WTC11 (cell line): ENCODE results near the gene FBXL13. TPM values are rescaled to one million over a fixed set of nuclear protein-coding genes. Genes with fewer than 3 reads are reported as not detected.
"Not testable (repeated sequence)": the region's sequence is repeated elsewhere in the genome, so short reads cannot be mapped to it uniquely, and the experiment has no call there.

Source experiments
- ATAC-seq: fragments of 200-7000 bp; cut with Tn5 transposase; 2 replicates; pipeline ENCODE4 v1.10.0; 2021; ENCODE audit warnings: mild to moderate bottlenecking, moderate library complexity
- CTCF ChIA-PET: fragments of 300-600 bp; sonication (Branson Sonifier 250); formaldehyde crosslinking; loops from one replicate; lab custom pipeline; 2021; ENCODE audit warnings: antibody characterized with exemption; lab: Charles Lee
- POLR2A ChIA-PET: fragments of 350-600 bp; sonication (Branson Sonifier 250); formaldehyde crosslinking; loops from one replicate; lab custom pipeline; 2021; ENCODE audit warnings: antibody characterized with exemption; lab: Charles Lee
- DNase-seq: peaks from one replicate; pipeline ENCODE4 v3.0.0; 2021; ENCODE audit warnings: low spot score
- H3K27ac Mint-ChIP-seq: 2 replicates; pipeline ENCODE4 v1.8.0; 2021; ENCODE audit warnings: mixed read lengths
- H3K27me3 Mint-ChIP-seq: 2 replicates; pipeline ENCODE4 v1.8.0; 2021; ENCODE audit warnings: low read depth, mild to moderate bottlenecking, moderate library complexity, mixed read lengths
- H3K36me3 Mint-ChIP-seq: 2 replicates; pipeline ENCODE4 v1.8.0; 2021; ENCODE audit warnings: mixed read lengths
- H3K4me1 Mint-ChIP-seq: 2 replicates; pipeline ENCODE4 v1.8.0; 2022; ENCODE audit warnings: mixed read lengths
- H3K4me3 Mint-ChIP-seq: 2 replicates; pipeline ENCODE4 v1.8.0; 2021; ENCODE audit warnings: mild to moderate bottlenecking, moderate library complexity, mixed read lengths
- H3K9me3 Mint-ChIP-seq: 2 replicates; pipeline ENCODE4 v1.8.0; 2021; ENCODE audit warnings: mixed read lengths
- total RNA-seq: library from RNA; stranded (reverse); gene quantifications from 3 replicates; pipeline ENCODE4 v1.2.3, GENCODE V29; 2021

The FBXL13 gene
- total RNA-seq, 1 experiment from 2014 or later, result 1.7 TPM

DNA sequence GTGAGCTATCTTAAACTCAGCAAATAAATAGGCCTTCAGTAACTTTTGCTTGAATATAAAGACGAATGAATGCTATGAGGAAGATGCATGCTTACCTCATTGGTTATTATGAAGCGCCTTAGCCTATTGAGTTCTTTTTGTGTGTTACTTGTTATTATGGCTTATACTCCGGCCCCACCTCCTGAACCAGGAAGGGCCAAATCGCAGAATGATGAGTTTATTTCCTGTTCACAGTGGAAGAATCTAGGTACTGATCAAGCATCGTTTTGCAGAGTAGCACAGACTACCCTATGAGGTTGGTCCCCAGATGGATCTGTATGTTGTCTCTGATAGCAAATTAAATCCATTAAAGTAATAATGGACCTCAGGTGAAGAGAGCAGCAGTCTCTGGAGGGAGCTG lies 283.2 kb downstream of the FBXL13 start:
- ATAC-seq, H3K27ac Mint-ChIP-seq, DNase-seq, H3K9me3 Mint-ChIP-seq, H3K27me3 Mint-ChIP-seq, H3K4me3 Mint-ChIP-seq, POLR2A ChIA-PET, CTCF ChIA-PET, H3K4me1 Mint-ChIP-seq, H3K36me3 Mint-ChIP-seq: not testable (repeated sequence)

DNA sequence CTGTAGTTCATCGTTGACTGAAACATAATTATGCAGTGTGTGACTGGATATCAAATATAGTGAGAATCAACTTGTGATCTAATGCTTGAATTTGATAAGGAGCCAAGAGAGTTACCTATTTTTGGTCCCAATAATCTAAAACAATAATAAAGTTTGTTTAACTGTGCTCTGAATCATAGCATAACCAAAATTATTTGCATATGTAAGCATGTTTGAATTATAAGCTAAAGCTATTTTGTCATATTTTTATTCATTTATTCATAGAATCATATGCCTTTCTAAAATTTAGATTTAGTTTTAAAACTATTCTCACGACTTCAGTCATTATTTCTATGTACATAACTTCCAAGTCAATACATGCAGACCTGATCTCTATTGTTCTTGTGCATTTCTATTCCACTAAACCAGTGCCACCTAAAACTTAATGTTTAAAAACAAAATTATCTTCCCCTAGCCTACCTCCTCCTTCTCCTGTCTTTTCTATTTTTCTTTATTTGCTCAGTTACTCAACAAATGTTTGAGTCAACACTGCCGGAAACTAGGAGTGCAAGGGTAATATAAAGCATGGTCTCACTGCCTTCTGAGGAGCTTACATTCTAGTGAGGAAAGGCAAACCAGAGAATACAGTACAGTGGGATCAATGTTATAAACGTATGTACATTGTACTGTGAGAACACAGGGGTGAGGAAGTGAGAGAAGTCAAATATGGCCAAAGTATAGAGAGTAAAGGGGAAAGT lies 284.1 kb downstream of the FBXL13 start:
- not testable (repeated sequence) for H3K9me3 Mint-ChIP-seq, H3K27me3 Mint-ChIP-seq, H3K4me3 Mint-ChIP-seq

DNA sequence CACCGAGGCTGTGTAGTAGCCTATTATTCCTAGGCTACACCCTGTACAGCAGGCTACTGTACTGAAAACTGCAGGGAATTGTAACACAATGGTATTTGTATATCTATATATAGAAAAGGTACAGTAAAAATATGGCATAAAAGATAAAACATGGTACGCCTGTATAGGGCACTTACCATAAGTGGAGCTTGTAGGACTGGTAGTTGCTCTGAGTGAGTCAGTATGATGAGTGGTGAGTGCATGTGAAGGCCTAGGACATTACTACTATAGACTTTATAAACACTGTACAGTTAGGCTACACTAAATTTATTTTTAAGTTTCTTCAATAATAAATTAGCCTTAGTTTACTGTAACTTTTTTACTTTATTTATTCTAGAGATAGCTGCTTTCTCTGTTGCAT lies 285.8 kb downstream of the FBXL13 start:
- H3K9me3 Mint-ChIP-seq, DNase-seq, H3K36me3 Mint-ChIP-seq, H3K27me3 Mint-ChIP-seq, H3K27ac Mint-ChIP-seq, H3K4me1 Mint-ChIP-seq, POLR2A ChIA-PET, CTCF ChIA-PET, ATAC-seq, H3K4me3 Mint-ChIP-seq: not testable (repeated sequence)

More for the DNA sequence above, 284.1 kb downstream of the FBXL13 start:
- H3K27ac Mint-ChIP-seq, H3K4me1 Mint-ChIP-seq, CTCF ChIA-PET, ATAC-seq, POLR2A ChIA-PET, DNase-seq, H3K36me3 Mint-ChIP-seq: not testable (repeated sequence)

DNA sequence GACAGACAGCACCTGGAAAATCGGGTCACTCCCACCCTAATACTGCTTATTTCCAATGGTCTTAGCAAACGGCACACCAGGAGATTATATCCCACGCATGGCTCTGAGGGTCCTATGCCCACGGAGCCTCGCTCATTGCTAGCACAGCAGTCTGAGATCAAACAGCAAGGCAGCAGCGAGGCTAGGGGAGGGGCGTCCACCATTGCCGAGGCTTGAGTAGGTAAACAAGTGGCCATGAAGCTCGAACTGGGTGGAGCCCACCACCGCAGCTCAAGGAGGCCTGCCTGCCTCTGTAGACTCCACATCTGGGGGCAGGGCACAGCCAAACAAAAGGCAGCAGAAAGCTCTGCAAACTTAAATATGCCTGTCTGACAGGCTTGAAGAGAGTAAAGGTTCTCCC lies 293.7 kb downstream of the FBXL13 start:
- DNase-seq, H3K4me1 Mint-ChIP-seq, ATAC-seq, CTCF ChIA-PET, POLR2A ChIA-PET, H3K4me3 Mint-ChIP-seq, H3K27ac Mint-ChIP-seq, H3K27me3 Mint-ChIP-seq: not testable (repeated sequence)
- Mint-ChIP-seq H3K9me3 (peaks cover 29% of the 10 kb centered on the region), H3K36me3 (peaks cover 37% of the 10 kb centered on the region)

DNA sequence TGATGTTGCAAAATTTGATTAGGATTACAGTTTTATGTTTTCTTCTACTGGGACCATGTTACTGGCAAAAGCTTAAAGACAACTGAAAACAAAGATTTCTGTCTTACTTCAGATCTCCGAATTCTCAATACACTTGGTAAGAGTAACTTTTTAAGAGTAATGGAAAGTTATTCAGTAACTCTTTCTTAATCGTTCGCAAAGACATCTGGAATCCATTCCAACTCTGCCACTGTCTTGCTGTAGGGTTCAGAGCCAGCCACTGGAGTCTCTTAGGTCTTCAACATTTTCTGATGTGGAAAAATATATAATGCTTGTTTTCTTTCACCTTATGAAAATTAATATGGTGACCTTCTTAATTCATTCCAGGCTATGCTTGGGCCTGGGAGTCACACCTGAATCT lies 295.9 kb downstream of the FBXL13 start:
- DNase-seq, H3K4me3 Mint-ChIP-seq, ATAC-seq, H3K27me3 Mint-ChIP-seq, CTCF ChIA-PET, H3K4me1 Mint-ChIP-seq, POLR2A ChIA-PET, H3K27ac Mint-ChIP-seq: not testable (repeated sequence)
- H3K9me3 Mint-ChIP-seq, result peaks cover 28% of the 10 kb centered on the region
- H3K36me3 Mint-ChIP-seq, result peaks cover 37% of the 10 kb centered on the region

DNA sequence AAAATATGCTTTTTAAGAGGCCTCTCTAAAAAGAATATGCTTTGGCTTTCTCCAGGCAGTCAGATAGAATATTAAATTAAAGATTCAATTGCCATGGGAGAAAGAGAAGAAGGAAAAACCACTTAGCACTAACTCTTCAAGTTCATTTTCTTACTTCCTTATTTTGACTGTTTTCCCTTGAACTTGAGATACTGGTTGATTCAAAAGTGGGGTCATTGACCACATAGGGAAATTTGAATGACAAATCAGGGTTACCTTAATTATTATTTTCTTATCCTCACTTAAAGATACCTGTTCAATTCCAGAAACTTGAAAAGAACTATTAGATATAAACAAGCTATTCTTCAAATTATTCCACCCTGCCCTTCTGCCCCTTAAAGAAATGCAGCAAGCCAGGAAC lies 298.4 kb downstream of the FBXL13 start:
- H3K9me3 Mint-ChIP-seq, result peaks cover 14% of the 10 kb centered on the region
- H3K27ac Mint-ChIP-seq, DNase-seq, CTCF ChIA-PET, POLR2A ChIA-PET, H3K4me1 Mint-ChIP-seq, ATAC-seq, H3K4me3 Mint-ChIP-seq, H3K27me3 Mint-ChIP-seq: not testable (repeated sequence)
- peaks cover 25% of the 10 kb centered on the region for H3K36me3 Mint-ChIP-seq

DNA sequence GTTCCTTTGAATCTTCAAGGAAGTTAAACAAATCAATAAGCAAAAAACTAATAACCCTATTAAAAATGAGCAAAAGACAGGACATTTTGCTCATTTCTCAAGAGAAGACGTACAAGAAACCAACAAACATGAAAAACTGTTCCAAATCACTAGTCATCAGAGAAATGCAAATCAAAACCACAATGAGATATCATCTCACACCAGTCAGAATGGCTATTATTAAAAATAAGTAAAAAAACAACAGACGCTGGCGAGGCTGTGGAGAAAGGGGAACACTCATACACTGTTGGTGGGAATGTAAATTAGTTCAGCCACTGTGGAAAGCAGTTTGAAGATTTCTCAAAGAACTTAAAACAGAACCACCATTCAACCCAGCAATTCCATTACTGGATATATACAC lies 304.1 kb downstream of the FBXL13 start:
- H3K36me3 Mint-ChIP-seq, H3K27me3 Mint-ChIP-seq, H3K4me1 Mint-ChIP-seq, ATAC-seq, H3K27ac Mint-ChIP-seq, CTCF ChIA-PET, DNase-seq, POLR2A ChIA-PET, H3K9me3 Mint-ChIP-seq, H3K4me3 Mint-ChIP-seq: not testable (repeated sequence)

DNA sequence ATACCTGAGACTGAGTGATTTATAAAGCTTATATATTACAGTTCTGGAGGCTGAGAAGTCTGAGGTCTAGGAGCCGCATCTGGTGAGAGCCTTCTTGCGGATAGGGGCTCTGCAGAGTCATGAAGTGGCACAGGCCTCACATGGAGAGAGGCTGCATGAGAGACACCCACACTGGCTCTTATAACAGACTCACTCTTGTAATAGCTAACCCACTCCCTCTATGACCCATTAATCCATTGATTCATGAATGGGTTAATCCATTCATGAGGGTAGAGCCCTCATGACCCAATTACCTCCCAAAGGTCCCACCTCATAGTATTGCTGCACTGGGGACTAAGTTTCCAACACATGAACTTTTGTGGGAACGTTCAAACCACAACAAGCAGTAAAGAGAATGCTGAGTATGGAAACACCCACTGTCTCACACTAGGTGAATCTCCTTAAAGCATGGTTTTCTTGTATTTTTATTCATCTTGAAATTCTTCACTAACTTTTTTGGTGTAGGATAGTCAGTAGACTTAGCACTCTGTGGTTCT lies 304.9 kb downstream of the FBXL13 start:
- H3K27me3 Mint-ChIP-seq, H3K27ac Mint-ChIP-seq, H3K9me3 Mint-ChIP-seq, DNase-seq, H3K4me1 Mint-ChIP-seq, H3K36me3 Mint-ChIP-seq, POLR2A ChIA-PET, ATAC-seq, H3K4me3 Mint-ChIP-seq, CTCF ChIA-PET: not testable (repeated sequence)

DNA sequence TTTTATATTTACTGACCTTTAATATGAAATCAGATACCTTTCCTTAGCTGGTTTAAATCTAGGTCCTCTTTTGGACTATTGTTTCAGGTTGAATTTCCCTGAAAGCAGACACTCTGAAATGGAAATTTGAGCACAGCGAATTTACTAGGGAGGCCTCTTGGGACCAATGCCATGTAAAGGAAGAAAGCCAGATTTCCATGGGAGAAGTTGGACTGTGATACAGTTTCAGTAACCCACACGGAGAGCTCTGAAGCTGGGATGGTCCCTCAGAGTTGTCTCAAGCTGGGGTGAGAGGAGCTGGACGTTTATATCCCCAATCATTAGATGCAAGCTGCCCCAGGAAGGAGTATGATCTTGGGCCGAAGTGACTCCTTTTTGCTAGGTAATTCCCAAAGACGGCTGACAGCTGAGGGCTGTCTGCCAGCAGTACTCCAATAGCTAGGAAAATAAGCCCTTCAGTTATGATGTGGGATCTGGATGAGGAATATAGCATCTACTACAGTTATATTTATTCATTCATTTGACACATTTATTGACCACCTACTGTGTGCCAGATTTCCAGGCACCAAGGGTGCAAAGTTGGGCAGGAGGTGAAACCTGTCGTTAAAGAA lies 311.2 kb downstream of the FBXL13 start:
- ATAC-seq, H3K4me1 Mint-ChIP-seq, POLR2A ChIA-PET, H3K4me3 Mint-ChIP-seq, H3K27me3 Mint-ChIP-seq, H3K9me3 Mint-ChIP-seq, DNase-seq, H3K27ac Mint-ChIP-seq, CTCF ChIA-PET, H3K36me3 Mint-ChIP-seq: not testable (repeated sequence)

Other genes with a start within 250 kb of the FBXL13 start
- 1.4 to 1.8 TPM (median 1.6 TPM) in 3 replicates for gene LRRC17, start 161.8 kb downstream of the FBXL13 start, total RNA-seq
- 35.4 to 42.3 TPM (median 42.0 TPM) in 3 replicates for gene ARMC10, start 344 bp upstream of the FBXL13 start, total RNA-seq
- 6.6 to 7.5 TPM (median 7.4 TPM) in 3 replicates for gene NAPEPLD, start 74.3 kb upstream of the FBXL13 start, total RNA-seq
- 74.4 to 77.6 TPM (median 75.5 TPM) in 3 replicates for gene PMPCB, start 222.6 kb upstream of the FBXL13 start, total RNA-seq